Vagina (tissue), 2 donors: ENCODE results near the gene UTS2B.
"Not testable (repeated sequence)": the region's sequence is repeated elsewhere in the genome, so short reads cannot be mapped to it uniquely, and the experiment has no call there.

ENCODE experiments used
- POLR2A ChIP-seq, 2 donors: fragments of 450-650 bp; IDR thresholded peaks; one replicate each; pipeline ENCODE4 v1.6.1; 2017; ENCODE audit warnings: antibody characterized with exemption in 2 of 2, mild to moderate bottlenecking in 2 of 2, moderate library complexity in 2 of 2
- POLR2AphosphoS5 ChIP-seq, 2 donors: sonication (generic); formaldehyde crosslinking; IDR thresholded peaks; one replicate each; pipeline ENCODE4 v1.9.0; 2017; ENCODE audit warnings: antibody characterized with exemption in 2 of 2, mild to moderate bottlenecking in 2 of 2, low read depth in 1 of 2; ENCODE audit not compliant: insufficient read depth in 1 of 2
- TF ChIP-seq, protein P1 (sequence below), 3 experiments: fragments of 450-650 bp in 2 of 3; fragments of 200-600 bp in 1 of 3; sonication (generic) in 1 of 3; IDR thresholded peaks; one replicate each; pipeline ENCODE4 v1.5.1; 2017 to 2019; ENCODE audit warnings: antibody characterized with exemption in 3 of 3, mild to moderate bottlenecking in 2 of 3, moderate library complexity in 2 of 3

DNA sequence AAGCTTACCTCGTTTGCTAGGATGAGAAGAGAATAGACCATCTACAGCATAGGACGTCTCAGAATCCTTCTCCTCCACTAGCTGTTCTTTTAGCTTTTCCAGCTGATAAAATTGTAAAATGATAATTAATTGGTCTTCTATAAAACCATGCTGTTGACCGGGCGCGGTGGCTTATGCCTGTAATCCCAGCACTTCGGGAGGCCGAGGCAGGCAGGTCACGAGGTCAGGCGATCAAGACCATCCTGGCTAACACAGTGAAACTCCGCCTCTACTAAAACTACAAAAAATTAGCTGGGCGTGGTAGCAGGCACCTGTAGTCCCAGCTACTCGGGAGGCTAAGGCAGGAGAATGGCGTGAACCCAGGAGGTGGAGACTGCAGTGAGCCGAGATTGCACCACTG, 55.1 kb downstream of the UTS2B start:
- TF ChIP-seq, protein P1, sequence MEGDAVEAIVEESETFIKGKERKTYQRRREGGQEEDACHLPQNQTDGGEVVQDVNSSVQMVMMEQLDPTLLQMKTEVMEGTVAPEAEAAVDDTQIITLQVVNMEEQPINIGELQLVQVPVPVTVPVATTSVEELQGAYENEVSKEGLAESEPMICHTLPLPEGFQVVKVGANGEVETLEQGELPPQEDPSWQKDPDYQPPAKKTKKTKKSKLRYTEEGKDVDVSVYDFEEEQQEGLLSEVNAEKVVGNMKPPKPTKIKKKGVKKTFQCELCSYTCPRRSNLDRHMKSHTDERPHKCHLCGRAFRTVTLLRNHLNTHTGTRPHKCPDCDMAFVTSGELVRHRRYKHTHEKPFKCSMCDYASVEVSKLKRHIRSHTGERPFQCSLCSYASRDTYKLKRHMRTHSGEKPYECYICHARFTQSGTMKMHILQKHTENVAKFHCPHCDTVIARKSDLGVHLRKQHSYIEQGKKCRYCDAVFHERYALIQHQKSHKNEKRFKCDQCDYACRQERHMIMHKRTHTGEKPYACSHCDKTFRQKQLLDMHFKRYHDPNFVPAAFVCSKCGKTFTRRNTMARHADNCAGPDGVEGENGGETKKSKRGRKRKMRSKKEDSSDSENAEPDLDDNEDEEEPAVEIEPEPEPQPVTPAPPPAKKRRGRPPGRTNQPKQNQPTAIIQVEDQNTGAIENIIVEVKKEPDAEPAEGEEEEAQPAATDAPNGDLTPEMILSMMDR (IDR thresholded peaks at IDR 0.05) = not testable (repeated sequence)
- TF ChIP-seq POLR2A (IDR thresholded peaks at IDR 0.05); POLR2AphosphoS5 (IDR thresholded peaks at IDR 0.05; ENCODE audit: insufficient read depth in 1 of 2, low read depth in 1 of 2): not testable (repeated sequence)
